HepG2 (cell line): Measurements from ENCODE around the gene INF2. TPM values are rescaled to one million over a fixed set of nuclear protein-coding genes. Genes with fewer than 3 reads are reported as not detected.

Experiments used
- AKAP8 ChIP-seq: sonication (generic); formaldehyde crosslinking; IDR thresholded peaks from 2 replicates; pipeline ENCODE4 v1.5.1; 2020; ENCODE audit warnings: mild to moderate bottlenecking, missing genetic modification reagents
- NCOA1 ChIP-seq: sonication (generic); formaldehyde crosslinking; IDR thresholded peaks from 2 replicates; pipeline ENCODE4 v1.9.0; 2021; ENCODE audit warnings: missing genetic modification reagents
- POLR2AphosphoS2 ChIP-seq: IDR thresholded peaks from 2 replicates; pipeline ENCODE4 v1.6.1; 2011; ENCODE audit warnings: low read depth, low read length, improper control_type of control experiment
- ZFP90 ChIP-seq: sonication (generic); formaldehyde crosslinking; IDR thresholded peaks from 2 replicates; pipeline ENCODE4 v1.8.0; 2022; ENCODE audit warnings: missing genetic modification reagents, mild to moderate bottlenecking, inconsistent platforms, borderline replicate concordance
- ZNF333 ChIP-seq: sonication (generic); formaldehyde crosslinking; IDR thresholded peaks from 2 replicates; pipeline ENCODE4 v1.4.0; 2020; ENCODE audit warnings: mild to moderate bottlenecking, missing genetic modification reagents, borderline replicate concordance
- ZNF546 ChIP-seq: sonication (generic); formaldehyde crosslinking; conservative IDR thresholded peaks from 2 replicates; pipeline ENCODE4 v1.8.1; 2023; ENCODE audit warnings: mild to moderate bottlenecking, missing genetic modification reagents
- ZSCAN29 ChIP-seq: sonication (generic); formaldehyde crosslinking; conservative IDR thresholded peaks from 2 replicates; pipeline ENCODE4 v1.4.0; 2020; ENCODE audit warnings: mild to moderate bottlenecking, missing genetic modification reagents
- polyA plus RNA-seq, 8 experiments: library from polyadenylated mRNA; depleted of rRNA in 3 of 8; stranded (reverse) in 7 of 8; unstranded in 1 of 8; fragments of >200 nt; fragmentation: Illumina TruSeq in 4 of 8; extraction: Trizol in 4 of 8; gene quantifications; 2 replicates each; pipeline versions ENCODE4 v1.2.1 to v1.2.3, GENCODE V29; 2011 to 2016; ENCODE audit warnings: low read depth in 4 of 8, missing spikeins in 1 of 8, mixed read lengths in 1 of 8; ENCODE audit not compliant: insufficient read depth in 1 of 8
- total RNA-seq, 5 experiments: library from RNA; depleted of rRNA; stranded (reverse); fragments of >200 nt; fragmentation: Illumina TruSeq; extraction: Trizol; gene quantifications; 2 replicates each; pipeline ENCODE4 v1.2.3, GENCODE V29; 2016; ENCODE audit warnings: low read depth in 1 of 5
- TF ChIP-seq, protein P1 (sequence below): sonication (generic); formaldehyde crosslinking; IDR thresholded peaks from 2 replicates; pipeline ENCODE4 v1.4.0; 2020; ENCODE audit warnings: mild to moderate bottlenecking, missing genetic modification reagents
- TF ChIP-seq, protein P2 (sequence below): sonication (generic); formaldehyde crosslinking; IDR thresholded peaks from 2 replicates; pipeline ENCODE4 v1.5.0; 2020; ENCODE audit warnings: mild to moderate bottlenecking, missing genetic modification reagents
- TF ChIP-seq, protein P3 (sequence below): sonication (generic); formaldehyde crosslinking; IDR thresholded peaks from 2 replicates; pipeline ENCODE4 v1.4.0; 2020; ENCODE audit warnings: missing genetic modification reagents, borderline replicate concordance
- TF ChIP-seq, protein P4 (sequence below): sonication (generic); formaldehyde crosslinking; IDR thresholded peaks from 2 replicates; pipeline ENCODE4 v1.5.0; 2020; ENCODE audit warnings: missing genetic modification reagents

INF2 gene
- total and polyA plus RNA-seq, 2 of the 13 experiments (the other 11 are each of a cell fraction or from before 2014, with no cell fraction given), result 16.4 to 26.4 TPM

DNA sequence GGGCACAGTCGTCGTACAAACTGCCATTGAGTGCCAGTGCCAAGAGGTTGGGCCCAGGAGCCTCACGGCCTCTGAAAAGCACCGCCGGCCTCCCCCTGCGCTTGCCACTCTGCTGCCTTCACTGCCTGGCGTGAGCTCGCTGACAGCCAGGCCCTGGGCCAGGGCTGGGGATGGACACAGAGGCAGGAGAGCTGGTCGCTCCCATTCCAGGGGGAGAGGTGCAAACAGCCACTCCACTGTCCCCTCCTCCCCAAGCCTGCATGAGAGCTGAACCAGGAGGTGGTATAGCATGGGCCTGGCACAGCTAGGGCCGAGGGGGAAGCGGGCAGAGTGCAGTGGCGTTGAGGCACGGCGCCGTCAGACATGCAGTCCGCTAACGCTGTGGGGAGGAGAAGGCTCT is 39.2 kb downstream of the INF2 start (continued):
- TF ChIP-seq POLR2AphosphoS2, result no peak
- TF ChIP-seq, protein P1, sequence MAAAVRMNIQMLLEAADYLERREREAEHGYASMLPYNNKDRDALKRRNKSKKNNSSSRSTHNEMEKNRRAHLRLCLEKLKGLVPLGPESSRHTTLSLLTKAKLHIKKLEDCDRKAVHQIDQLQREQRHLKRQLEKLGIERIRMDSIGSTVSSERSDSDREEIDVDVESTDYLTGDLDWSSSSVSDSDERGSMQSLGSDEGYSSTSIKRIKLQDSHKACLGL (CRISPR knock-in tag), result no peak
- no peak for TF ChIP-seq NCOA1 (CRISPR knock-in tag)
- 0 out of 2 replicates have a peak, but pooled peaks have one; percentile 43 for TF ChIP-seq AKAP8
- TF ChIP-seq, protein P2, sequence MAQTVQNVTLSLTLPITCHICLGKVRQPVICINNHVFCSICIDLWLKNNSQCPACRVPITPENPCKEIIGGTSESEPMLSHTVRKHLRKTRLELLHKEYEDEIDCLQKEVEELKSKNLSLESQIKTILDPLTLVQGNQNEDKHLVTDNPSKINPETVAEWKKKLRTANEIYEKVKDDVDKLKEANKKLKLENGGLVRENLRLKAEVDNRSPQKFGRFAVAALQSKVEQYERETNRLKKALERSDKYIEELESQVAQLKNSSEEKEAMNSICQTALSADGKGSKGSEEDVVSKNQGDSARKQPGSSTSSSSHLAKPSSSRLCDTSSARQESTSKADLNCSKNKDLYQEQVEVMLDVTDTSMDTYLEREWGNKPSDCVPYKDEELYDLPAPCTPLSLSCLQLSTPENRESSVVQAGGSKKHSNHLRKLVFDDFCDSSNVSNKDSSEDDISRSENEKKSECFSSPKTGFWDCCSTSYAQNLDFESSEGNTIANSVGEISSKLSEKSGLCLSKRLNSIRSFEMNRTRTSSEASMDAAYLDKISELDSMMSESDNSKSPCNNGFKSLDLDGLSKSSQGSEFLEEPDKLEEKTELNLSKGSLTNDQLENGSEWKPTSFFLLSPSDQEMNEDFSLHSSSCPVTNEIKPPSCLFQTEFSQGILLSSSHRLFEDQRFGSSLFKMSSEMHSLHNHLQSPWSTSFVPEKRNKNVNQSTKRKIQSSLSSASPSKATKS, result no peak
- TF ChIP-seq ZSCAN29 (CRISPR knock-in tag), result no peak
- TF ChIP-seq, protein P3, sequence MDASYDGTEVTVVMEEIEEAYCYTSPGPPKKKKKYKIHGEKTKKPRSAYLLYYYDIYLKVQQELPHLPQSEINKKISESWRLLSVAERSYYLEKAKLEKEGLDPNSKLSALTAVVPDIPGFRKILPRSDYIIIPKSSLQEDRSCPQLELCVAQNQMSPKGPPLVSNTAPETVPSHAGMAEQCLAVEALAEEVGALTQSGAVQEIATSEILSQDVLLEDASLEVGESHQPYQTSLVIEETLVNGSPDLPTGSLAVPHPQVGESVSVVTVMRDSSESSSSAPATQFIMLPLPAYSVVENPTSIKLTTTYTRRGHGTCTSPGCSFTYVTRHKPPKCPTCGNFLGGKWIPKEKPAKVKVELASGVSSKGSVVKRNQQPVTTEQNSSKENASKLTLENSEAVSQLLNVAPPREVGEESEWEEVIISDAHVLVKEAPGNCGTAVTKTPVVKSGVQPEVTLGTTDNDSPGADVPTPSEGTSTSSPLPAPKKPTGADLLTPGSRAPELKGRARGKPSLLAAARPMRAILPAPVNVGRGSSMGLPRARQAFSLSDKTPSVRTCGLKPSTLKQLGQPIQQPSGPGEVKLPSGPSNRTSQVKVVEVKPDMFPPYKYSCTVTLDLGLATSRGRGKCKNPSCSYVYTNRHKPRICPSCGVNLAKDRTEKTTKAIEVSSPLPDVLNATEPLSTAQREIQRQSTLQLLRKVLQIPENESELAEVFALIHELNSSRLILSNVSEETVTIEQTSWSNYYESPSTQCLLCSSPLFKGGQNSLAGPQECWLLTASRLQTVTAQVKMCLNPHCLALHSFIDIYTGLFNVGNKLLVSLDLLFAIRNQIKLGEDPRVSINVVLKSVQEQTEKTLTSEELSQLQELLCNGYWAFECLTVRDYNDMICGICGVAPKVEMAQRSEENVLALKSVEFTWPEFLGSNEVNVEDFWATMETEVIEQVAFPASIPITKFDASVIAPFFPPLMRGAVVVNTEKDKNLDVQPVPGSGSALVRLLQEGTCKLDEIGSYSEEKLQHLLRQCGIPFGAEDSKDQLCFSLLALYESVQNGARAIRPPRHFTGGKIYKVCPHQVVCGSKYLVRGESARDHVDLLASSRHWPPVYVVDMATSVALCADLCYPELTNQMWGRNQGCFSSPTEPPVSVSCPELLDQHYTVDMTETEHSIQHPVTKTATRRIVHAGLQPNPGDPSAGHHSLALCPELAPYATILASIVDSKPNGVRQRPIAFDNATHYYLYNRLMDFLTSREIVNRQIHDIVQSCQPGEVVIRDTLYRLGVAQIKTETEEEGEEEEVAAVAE (CRISPR knock-in tag), result no peak
- TF ChIP-seq ZNF546, result no peak
- TF ChIP-seq, protein P4, sequence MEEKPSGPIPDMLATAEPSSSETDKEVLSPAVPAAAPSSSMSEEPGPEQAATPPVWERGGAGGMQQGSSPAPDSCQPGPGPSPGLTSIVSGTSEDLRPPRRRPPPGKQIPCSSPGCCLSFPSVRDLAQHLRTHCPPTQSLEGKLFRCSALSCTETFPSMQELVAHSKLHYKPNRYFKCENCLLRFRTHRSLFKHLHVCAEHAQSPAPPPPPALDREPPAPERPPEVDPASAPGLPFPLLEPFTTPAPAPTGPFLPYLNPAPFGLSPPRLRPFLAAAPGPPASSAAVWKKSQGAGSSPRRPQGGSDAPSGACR (CRISPR knock-in tag), result no peak
- no peak for TF ChIP-seq ZFP90 (CRISPR knock-in tag)
- peak; percentile 18; the same call in 1 of the 2 replicates for TF ChIP-seq ZNF333 (CRISPR knock-in tag)
- TF ChIP-seq, all 625 proteins: peak for 4
